Lower lobe of right lung (tissue), 2 donors: ENCODE results near the gene CPNE7. TPM values are rescaled to one million over a fixed set of nuclear protein-coding genes. Genes with fewer than 3 reads are reported as not detected.

Experiments used
- ATAC-seq, 2 donors: fragments of 200-7000 bp; cut with Tn5 transposase; one replicate each; pipeline ENCODE4 v1.9.1; 2020 to 2022; ENCODE audit warnings: mild to moderate bottlenecking in 2 of 2, moderate library complexity in 2 of 2
- DNase-seq: peaks from one replicate; pipeline ENCODE4 v3.0.0-alpha.2; 2020
- H3K27ac ChIP-seq: fragments of 200-600 bp; one replicate; pipeline ENCODE4 v1.8.0; 2022
- H3K27me3 ChIP-seq: fragments of 200-600 bp; one replicate; pipeline ENCODE4 v1.8.0; 2022; ENCODE audit warnings: low read depth
- H3K36me3 ChIP-seq: fragments of 200-600 bp; one replicate; pipeline ENCODE4 v1.8.0; 2022; ENCODE audit warnings: mild to moderate bottlenecking
- H3K4me1 ChIP-seq: fragments of 200-600 bp; one replicate; pipeline ENCODE4 v1.8.0; 2022
- H3K4me3 ChIP-seq: fragments of 200-600 bp; one replicate; pipeline ENCODE4 v1.8.0; 2022; ENCODE audit warnings: mild to moderate bottlenecking
- H3K9me3 ChIP-seq: fragments of 200-600 bp; one replicate; pipeline ENCODE4 v1.8.0; 2022
- intact Hi-C: fragments of 100-400 bp; cut with DNase I; formaldehyde crosslinking; loops from one replicate; pipeline ENCODE4 v1.11.0; 2022
- total RNA-seq: library from RNA; stranded (reverse); fragmentation: NEBNext Ultra II Directional; extraction: Animal tissue kit (Norgen Biotek cat#: 25700); gene quantifications from one replicate; pipeline ENCODE4 v1.2.1, GENCODE V29; 2021
- TF ChIP-seq, protein P1 (sequence below): fragments of 200-600 bp; IDR thresholded peaks from one replicate; pipeline ENCODE4 v1.8.0; 2022; ENCODE audit warnings: antibody characterized with exemption, mild to moderate bottlenecking
- donor health status: DM: no; HTN: yes; CAD: no; lungs with severe emphysema.

Gene CPNE7
- total RNA-seq, 1 donor from 2014 or later = 0.35 TPM

DNA sequence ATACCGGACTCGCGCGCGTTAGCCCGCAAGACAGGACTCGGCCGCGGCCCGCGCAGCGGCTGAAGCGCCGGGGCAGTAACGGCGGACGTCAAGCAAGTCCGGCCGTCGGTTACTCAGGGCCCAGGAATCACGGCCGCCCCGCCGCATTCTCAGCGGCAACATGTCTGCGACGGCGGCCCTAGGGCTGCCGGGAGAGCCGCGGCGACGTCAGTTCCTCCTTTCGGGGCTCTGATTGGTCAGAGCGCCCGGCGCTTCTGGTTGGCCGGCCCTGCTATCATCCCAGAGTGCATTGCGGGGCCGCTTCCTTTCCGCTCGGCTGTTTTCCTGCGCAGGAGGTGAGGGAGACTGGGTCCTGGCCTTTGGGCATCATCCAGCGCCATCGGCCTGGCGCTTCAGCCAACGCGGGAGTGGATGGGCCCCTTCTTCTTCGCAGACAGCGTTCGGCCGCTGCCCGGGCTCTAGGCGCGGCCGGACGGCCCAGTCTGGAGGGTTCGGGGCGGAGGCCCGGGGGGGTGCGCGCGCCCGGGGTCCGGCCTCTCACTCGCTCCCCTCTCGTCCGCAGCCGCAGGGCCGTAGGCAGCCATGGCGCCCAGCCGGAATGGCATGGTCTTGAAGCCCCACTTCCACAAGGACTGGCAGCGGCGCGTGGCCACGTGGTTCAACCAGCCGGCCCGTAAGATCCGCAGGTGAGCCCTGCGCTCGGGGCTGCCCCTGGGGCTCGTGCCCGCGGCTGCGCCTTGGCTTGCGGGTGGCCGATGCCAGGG lies 15.0 kb upstream of the CPNE7 start, which contains the start of gene RPL13:
Gene RPL13, plus strand, starts transcription at position 305 of the 764 bp plus-strand sequence. Its CDS starts 278 bp downstream, at position 583.
- ATAC-seq = peak; percentile 97 to 98
- peak; percentile 98 for DNase-seq
- H3K9me3 ChIP-seq = no peaks in the 10 kb centered on the region
- peaks cover 56% of the 10 kb centered on the region for H3K4me1 ChIP-seq
- H3K36me3 ChIP-seq = peaks cover 53% of the 10 kb centered on the region
- peak within 1 kb of the TSS; percentile 96 for H3K4me3 ChIP-seq
- intact Hi-C loops = no loop called here
- H3K27ac ChIP-seq = peak within 1 kb of the TSS; percentile 100
- H3K27me3 ChIP-seq = no peaks in the 10 kb centered on the region
- TF ChIP-seq, protein P1, sequence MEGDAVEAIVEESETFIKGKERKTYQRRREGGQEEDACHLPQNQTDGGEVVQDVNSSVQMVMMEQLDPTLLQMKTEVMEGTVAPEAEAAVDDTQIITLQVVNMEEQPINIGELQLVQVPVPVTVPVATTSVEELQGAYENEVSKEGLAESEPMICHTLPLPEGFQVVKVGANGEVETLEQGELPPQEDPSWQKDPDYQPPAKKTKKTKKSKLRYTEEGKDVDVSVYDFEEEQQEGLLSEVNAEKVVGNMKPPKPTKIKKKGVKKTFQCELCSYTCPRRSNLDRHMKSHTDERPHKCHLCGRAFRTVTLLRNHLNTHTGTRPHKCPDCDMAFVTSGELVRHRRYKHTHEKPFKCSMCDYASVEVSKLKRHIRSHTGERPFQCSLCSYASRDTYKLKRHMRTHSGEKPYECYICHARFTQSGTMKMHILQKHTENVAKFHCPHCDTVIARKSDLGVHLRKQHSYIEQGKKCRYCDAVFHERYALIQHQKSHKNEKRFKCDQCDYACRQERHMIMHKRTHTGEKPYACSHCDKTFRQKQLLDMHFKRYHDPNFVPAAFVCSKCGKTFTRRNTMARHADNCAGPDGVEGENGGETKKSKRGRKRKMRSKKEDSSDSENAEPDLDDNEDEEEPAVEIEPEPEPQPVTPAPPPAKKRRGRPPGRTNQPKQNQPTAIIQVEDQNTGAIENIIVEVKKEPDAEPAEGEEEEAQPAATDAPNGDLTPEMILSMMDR = peak; percentile 14

DNA sequence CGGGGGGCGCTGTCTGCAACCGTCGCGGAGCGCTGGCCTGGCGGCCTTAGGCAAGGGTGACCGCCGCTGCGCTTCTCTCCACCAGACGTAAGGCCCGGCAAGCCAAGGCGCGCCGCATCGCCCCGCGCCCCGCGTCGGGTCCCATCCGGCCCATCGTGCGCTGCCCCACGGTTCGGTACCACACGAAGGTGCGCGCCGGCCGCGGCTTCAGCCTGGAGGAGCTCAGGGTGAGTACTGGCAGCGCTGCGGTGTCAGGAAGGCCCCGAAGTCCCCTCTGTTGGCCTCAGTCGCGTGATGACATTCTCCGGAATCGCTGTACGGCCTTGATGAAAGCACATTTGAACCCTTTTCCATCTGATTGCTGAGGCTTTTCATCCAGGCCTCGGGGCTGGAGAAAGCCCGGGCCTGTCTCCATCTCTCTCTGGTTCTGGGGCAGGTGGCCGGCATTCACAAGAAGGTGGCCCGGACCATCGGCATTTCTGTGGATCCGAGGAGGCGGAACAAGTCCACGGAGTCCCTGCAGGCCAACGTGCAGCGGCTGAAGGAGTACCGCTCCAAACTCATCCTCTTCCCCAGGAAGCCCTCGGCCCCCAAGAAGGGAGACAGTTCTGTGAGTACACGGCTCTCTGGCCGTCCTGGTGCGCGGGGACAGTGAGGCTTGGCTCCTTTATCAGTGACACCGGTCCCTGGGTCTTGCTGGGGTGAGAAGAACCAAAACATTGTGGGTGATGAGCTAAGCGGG lies 14.2 kb upstream of the CPNE7 start:
- peak overlapping the region; percentile 96 for H3K4me3 ChIP-seq
- no peaks in the 10 kb centered on the region for H3K9me3 ChIP-seq
- DNase-seq (no peak), ATAC-seq (no peak)
- H3K36me3 ChIP-seq = peaks cover 46% of the 10 kb centered on the region
- TF ChIP-seq, protein P1 = no peak
- H3K4me1 ChIP-seq = peaks cover 64% of the 10 kb centered on the region
- H3K27me3 ChIP-seq = no peaks in the 10 kb centered on the region
- intact Hi-C loops = no loop called here
- peak overlapping the region; percentile 100 for H3K27ac ChIP-seq

DNA sequence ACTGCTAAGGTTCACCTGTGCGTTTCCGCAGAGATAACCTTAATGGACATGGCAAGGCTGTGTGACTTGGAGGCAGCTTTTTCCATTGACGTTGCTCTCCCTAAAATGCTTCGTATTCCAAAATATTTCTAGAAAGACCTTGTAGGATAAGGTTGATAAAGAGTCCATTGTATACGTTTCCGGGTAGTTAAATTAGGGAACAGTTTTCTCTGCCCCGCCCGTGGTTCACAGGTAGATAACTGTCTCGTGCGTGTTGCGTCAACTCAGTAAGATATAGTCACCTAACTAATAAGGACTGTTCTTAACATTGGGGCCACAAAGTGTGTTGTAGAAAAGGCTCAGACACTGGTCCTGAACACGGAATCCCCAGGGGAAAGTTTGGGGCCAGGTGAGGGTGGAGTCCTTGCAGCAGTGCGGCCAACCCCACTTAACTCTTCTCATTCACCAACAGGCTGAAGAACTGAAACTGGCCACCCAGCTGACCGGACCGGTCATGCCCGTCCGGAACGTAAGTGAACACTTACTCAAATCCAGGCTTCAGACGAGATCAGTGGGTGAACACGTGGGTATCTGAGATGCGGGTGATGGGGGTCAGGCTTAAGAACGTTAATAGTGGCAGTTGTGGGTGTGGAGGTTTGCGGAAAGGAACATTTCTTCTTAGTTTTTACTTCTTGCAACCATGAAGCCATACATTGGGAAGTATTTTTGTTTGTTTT lies 13.5 kb upstream of the CPNE7 start:
- no peaks in the 10 kb centered on the region for H3K9me3 ChIP-seq
- H3K27me3 ChIP-seq = no peaks in the 10 kb centered on the region
- H3K27ac ChIP-seq = peak overlapping the region; percentile 100
- peaks cover 66% of the 10 kb centered on the region for H3K4me1 ChIP-seq
- peak overlapping the region; percentile 96 for H3K4me3 ChIP-seq
- intact Hi-C loops = no loop called here
- peaks cover 38% of the 10 kb centered on the region for H3K36me3 ChIP-seq
- TF ChIP-seq, protein P1 = no peak
- no peak for ATAC-seq
- no peak for DNase-seq

DNA sequence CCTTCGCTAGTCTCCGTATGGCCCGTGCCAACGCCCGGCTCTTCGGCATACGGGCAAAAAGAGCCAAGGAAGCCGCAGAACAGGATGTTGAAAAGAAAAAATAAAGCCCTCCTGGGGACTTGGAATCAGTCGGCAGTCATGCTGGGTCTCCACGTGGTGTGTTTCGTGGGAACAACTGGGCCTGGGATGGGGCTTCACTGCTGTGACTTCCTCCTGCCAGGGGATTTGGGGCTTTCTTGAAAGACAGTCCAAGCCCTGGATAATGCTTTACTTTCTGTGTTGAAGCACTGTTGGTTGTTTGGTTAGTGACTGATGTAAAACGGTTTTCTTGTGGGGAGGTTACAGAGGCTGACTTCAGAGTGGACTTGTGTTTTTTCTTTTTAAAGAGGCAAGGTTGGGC lies 12.6 kb upstream of the CPNE7 start:
- H3K9me3 ChIP-seq = no peaks in the 10 kb centered on the region
- ATAC-seq = no peak
- intact Hi-C loops = no loop called here
- DNase-seq = no peak
- peaks cover 66% of the 10 kb centered on the region for H3K4me1 ChIP-seq
- no peak overlapping the region for H3K4me3 ChIP-seq
- TF ChIP-seq, protein P1 = no peak
- H3K27me3 ChIP-seq = no peaks in the 10 kb centered on the region
- no peak overlapping the region for H3K27ac ChIP-seq
- H3K36me3 ChIP-seq = peaks cover 37% of the 10 kb centered on the region

DNA sequence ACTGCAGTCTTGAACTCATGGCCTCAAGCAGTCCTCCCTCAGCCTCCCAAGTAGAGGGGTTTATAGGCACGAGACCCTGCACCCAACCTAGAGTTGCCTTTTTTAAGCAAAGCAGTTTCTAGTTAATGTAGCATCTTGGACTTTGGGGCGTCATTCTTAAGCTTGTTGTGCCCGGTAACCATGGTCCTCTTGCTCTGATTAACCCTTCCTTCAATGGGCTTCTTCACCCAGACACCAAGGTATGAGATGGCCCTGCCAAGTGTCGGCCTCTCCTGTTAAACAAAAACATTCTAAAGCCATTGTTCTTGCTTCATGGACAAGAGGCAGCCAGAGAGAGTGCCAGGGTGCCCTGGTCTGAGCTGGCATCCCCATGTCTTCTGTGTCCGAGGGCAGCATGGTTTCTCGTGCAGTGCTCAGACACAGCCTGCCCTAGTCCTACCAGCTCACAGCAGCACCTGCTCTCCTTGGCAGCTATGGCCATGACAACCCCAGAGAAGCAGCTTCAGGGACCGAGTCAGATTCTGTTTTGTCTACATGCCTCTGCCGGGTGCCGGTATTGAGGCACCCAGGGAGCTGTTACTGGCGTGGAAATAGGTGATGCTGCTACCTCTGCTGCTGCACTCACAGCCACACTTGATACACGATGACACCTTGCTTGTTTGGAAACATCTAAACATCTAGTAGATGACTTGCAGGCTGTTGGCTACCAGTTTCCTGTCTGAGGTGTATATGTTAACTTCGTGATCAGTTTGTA lies 11.7 kb upstream of the CPNE7 start:
- ATAC-seq = no peak
- peaks cover 64% of the 10 kb centered on the region for H3K4me1 ChIP-seq

More for the DNA sequence above, 11.7 kb upstream of the CPNE7 start:
- TF ChIP-seq, protein P1 = no peak
- DNase-seq = no peak
- Histone ChIP-seq H3K9me3 (no peaks in the 10 kb centered on the region), H3K4me3 (no peak overlapping the region), H3K36me3 (peaks cover 37% of the 10 kb centered on the region), H3K27ac (no peak overlapping the region), H3K27me3 (no peaks in the 10 kb centered on the region)
- intact Hi-C loops = no loop called here
